Caco-2 (cell line): Measurements from ENCODE around the gene GABRR1. TPM values are rescaled to one million over a fixed set of nuclear protein-coding genes. Genes with fewer than 3 reads are reported as not detected.

ENCODE experiments used
- BruUV-seq: library from RNA; stranded (reverse); fragments of 400-500 nt; replicated peaks from 2 replicates; lab custom pipeline; 2021; lab: Mats Ljungman, UMichigan
- CTCF ChIA-PET: fragments of 300-600 bp; sonication (Branson Sonifier 250); formaldehyde crosslinking; loops from one replicate; lab custom pipeline; 2022; ENCODE audit warnings: antibody characterized with exemption; lab: Charles Lee
- POLR2A ChIA-PET: fragments of 300-600 bp; sonication (Branson Sonifier 250); formaldehyde crosslinking; loops from one replicate; lab custom pipeline; 2022; ENCODE audit warnings: antibody characterized with exemption; lab: Charles Lee
- DNase-seq, 2 experiments: peaks; one replicate each; pipeline versions ENCODE4 v3.0.0 to v3.0.0-alpha.2; 2020 to 2022
- H3K27me3 ChIP-seq: replicated peaks from 2 replicates; pipeline ENCODE4 v1.6.0; 2011; ENCODE audit warnings: low read length; ENCODE audit not compliant: control insufficient read depth, insufficient read depth
- H3K36me3 ChIP-seq: 2 replicates; pipeline ENCODE4 v1.5.1; 2011; ENCODE audit warnings: low read length; ENCODE audit not compliant: control insufficient read depth, insufficient read depth
- H3K4me1 ChIP-seq: fragments of 250-450 bp; sonication (Bioruptor Pico); 2 replicates; pipeline ENCODE4 v1.5.1; 2020; ENCODE audit warnings: mild to moderate bottlenecking
- H3K4me3 ChIP-seq: 2 replicates; pipeline ENCODE4 v1.5.1; 2011; ENCODE audit warnings: low read depth, mild to moderate bottlenecking, control low read depth, low read length
- H3K9me3 ChIP-seq: fragments of 250-450 bp; sonication (Bioruptor Pico); 2 replicates; pipeline ENCODE4 v1.5.1; 2020; ENCODE audit warnings: mild to moderate bottlenecking, moderate library complexity
- H3K27ac Mint-ChIP-seq: one replicate; pipeline ENCODE4 v1.8.0; 2022; ENCODE audit warnings: mixed read lengths; ENCODE audit not compliant: unreplicated experiment
- H3K27me3 Mint-ChIP-seq: one replicate; pipeline ENCODE4 v1.8.0; 2022; ENCODE audit warnings: mixed read lengths; ENCODE audit not compliant: insufficient read depth, unreplicated experiment
- H3K36me3 Mint-ChIP-seq: one replicate; pipeline ENCODE4 v1.8.0; 2022; ENCODE audit warnings: mild to moderate bottlenecking, mixed read lengths; ENCODE audit not compliant: insufficient read depth, unreplicated experiment
- H3K4me1 Mint-ChIP-seq: one replicate; pipeline ENCODE4 v1.8.0; 2022; ENCODE audit warnings: low read depth, mixed read lengths; ENCODE audit not compliant: unreplicated experiment
- H3K4me3 Mint-ChIP-seq: one replicate; pipeline ENCODE4 v1.8.0; 2022; ENCODE audit warnings: mild to moderate bottlenecking, moderate library complexity, mixed read lengths; ENCODE audit not compliant: unreplicated experiment
- H3K9me3 Mint-ChIP-seq: one replicate; pipeline ENCODE4 v1.8.0; 2022; ENCODE audit warnings: mixed read lengths; ENCODE audit not compliant: unreplicated experiment
- intact Hi-C: fragments of 100-400 bp; cut with micrococcal nuclease; formaldehyde crosslinking; loops from one replicate; pipeline ENCODE4 v1.10.0; 2022; ENCODE audit not compliant: unreplicated experiment
- total RNA-seq: library from RNA; stranded (reverse); gene quantifications from 2 replicates; pipeline ENCODE4 v1.2.3, GENCODE V29; 2022
- TF ChIP-seq, protein P1 (sequence below), 2 experiments: fragments of 200-600 bp in 1 of 2; IDR thresholded peaks; 1 replicate in 1 of 2; 2 replicates in 1 of 2; pipeline versions ENCODE4 v1.5.1 to v1.8.0; 2011 to 2022; ENCODE audit warnings: antibody characterized with exemption in 1 of 2, control low read depth in 1 of 2, inconsistent platforms in 1 of 2, low read depth in 1 of 2, low read length in 1 of 2, mild to moderate bottlenecking in 1 of 2, moderate library complexity in 1 of 2; ENCODE audit not compliant: insufficient read depth in 1 of 2, severe bottlenecking in 1 of 2, unreplicated experiment in 1 of 2

The GABRR1 gene
- total RNA-seq, 1 experiment from 2014 or later = 0.43 TPM

DNA sequence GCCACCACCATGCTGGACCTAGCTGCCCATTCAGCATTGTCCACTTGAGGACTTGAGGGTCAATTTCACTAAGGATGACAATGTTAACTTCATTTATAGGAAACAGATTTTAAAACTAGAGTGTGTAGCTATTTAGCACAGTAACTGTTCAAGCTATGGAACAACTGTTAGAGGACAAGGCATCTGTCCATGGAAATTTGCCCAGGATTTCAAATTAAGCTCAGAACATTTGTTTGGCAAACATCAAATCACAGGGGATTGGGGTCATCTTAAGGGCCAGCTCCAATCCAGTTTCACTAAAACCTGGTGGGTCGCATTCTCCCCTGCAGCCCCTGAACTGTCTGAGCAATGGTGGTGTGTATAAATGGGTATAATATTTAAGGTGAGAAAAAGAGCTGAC, 36.2 kb downstream of the GABRR1 start:
- ChIA-PET POLR2A (no interaction called here), CTCF (no interaction called here)
- TF ChIP-seq, protein P1, sequence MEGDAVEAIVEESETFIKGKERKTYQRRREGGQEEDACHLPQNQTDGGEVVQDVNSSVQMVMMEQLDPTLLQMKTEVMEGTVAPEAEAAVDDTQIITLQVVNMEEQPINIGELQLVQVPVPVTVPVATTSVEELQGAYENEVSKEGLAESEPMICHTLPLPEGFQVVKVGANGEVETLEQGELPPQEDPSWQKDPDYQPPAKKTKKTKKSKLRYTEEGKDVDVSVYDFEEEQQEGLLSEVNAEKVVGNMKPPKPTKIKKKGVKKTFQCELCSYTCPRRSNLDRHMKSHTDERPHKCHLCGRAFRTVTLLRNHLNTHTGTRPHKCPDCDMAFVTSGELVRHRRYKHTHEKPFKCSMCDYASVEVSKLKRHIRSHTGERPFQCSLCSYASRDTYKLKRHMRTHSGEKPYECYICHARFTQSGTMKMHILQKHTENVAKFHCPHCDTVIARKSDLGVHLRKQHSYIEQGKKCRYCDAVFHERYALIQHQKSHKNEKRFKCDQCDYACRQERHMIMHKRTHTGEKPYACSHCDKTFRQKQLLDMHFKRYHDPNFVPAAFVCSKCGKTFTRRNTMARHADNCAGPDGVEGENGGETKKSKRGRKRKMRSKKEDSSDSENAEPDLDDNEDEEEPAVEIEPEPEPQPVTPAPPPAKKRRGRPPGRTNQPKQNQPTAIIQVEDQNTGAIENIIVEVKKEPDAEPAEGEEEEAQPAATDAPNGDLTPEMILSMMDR (IDR thresholded peaks at IDR 0.05; ENCODE audit: insufficient read depth in 1 of 2, low read depth in 1 of 2, low read length in 1 of 2, severe bottlenecking in 1 of 2, unreplicated experiment in 1 of 2) = no peak
- H3K4me3 Mint-ChIP-seq = no peak overlapping the region
- no peak overlapping the region for H3K27ac Mint-ChIP-seq
- Histone ChIP-seq H3K36me3 (no peaks in the 10 kb centered on the region), H3K4me1 (no peaks in the 10 kb centered on the region), H3K9me3 (no peaks in the 10 kb centered on the region), H3K27me3 (no peaks in the 10 kb centered on the region), H3K4me3 (no peak overlapping the region)
- no peaks in the 10 kb centered on the region for H3K4me1 Mint-ChIP-seq
- H3K9me3 Mint-ChIP-seq = no peaks in the 10 kb centered on the region
- no peak for DNase-seq
- peaks cover 12% of the 10 kb centered on the region for H3K27me3 Mint-ChIP-seq
- BruUV-seq = no TSS peak
- intact Hi-C loops = no loop called here
- no peaks in the 10 kb centered on the region for H3K36me3 Mint-ChIP-seq

DNA sequence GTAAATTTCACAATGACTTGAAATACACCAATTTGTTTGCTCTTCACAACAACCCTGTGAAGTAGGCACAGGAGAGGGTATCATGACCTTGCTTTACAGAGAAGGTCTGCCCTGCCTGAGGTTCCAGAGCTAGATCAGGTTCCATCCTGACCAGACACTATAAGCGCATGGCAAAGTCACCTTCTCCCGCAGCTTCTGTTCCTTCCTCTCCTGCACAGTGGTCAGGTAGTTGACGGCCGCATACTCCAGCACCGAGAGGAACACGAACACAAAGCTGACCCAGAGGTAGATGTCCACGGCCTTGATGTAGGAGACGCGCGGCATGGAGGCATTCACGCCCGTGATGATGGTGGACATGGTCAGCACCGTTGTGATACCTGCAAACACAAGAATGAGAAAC, 37.0 kb downstream of the GABRR1 start:
- Histone ChIP-seq H3K4me1 (no peaks in the 10 kb centered on the region), H3K9me3 (no peaks in the 10 kb centered on the region), H3K36me3 (no peaks in the 10 kb centered on the region), H3K4me3 (no peak overlapping the region), H3K27me3 (no peaks in the 10 kb centered on the region)
- no TSS peak for BruUV-seq
- Mint-ChIP-seq H3K4me3 (no peak overlapping the region), H3K9me3 (no peaks in the 10 kb centered on the region), H3K36me3 (no peaks in the 10 kb centered on the region), H3K27ac (no peak overlapping the region), H3K27me3 (peaks cover 12% of the 10 kb centered on the region), H3K4me1 (no peaks in the 10 kb centered on the region)
- POLR2A ChIA-PET = no interaction called here
- intact Hi-C loops = no loop called here
- TF ChIP-seq, protein P1 (IDR thresholded peaks at IDR 0.05; ENCODE audit: insufficient read depth in 1 of 2, low read depth in 1 of 2, low read length in 1 of 2, severe bottlenecking in 1 of 2, unreplicated experiment in 1 of 2) = no peak
- DNase-seq = no peak
- CTCF ChIA-PET = no interaction called here

DNA sequence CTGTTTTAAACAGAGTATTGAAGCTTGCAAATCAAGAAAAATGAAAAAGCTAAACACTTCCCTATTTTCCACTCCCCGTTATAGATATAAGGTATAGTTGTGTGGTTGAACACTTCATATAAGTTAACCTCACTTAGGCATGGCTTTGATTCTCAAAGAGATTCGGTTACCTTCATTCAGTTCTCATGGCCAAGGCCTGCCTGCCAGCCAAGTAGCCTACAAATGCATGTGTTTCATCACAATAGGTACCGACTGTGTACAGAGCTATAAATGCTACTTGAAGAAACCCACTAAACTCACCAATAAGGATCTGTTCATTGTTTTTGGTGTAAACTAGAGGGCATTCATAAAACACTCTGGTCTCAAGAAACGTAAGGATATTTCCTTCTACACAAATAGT, 43.5 kb downstream of the GABRR1 start:
- no peaks in the 10 kb centered on the region for H3K27me3 ChIP-seq
- TF ChIP-seq, protein P1 (IDR thresholded peaks at IDR 0.05; ENCODE audit: insufficient read depth in 1 of 2, low read depth in 1 of 2, low read length in 1 of 2, severe bottlenecking in 1 of 2, unreplicated experiment in 1 of 2) = no peak
- H3K36me3 Mint-ChIP-seq = no peaks in the 10 kb centered on the region
- H3K36me3 ChIP-seq = no peaks in the 10 kb centered on the region
- H3K4me3 ChIP-seq = no peak overlapping the region
- H3K9me3 ChIP-seq = no peaks in the 10 kb centered on the region
- no peaks in the 10 kb centered on the region for H3K9me3 Mint-ChIP-seq
- H3K4me1 ChIP-seq = no peaks in the 10 kb centered on the region
- H3K27me3 Mint-ChIP-seq = peaks cover under 1% of the 10 kb centered on the region
- intact Hi-C loops = no loop called here
- DNase-seq = no peak
- no peak overlapping the region for H3K27ac Mint-ChIP-seq
- ChIA-PET CTCF (no interaction called here), POLR2A (no interaction called here)
- BruUV-seq = no TSS peak
- H3K4me1 Mint-ChIP-seq = no peaks in the 10 kb centered on the region
- H3K4me3 Mint-ChIP-seq = no peak overlapping the region
